ENCODE data around the gene CREB5. TPM values are rescaled to one million over a fixed set of nuclear protein-coding genes. Genes with fewer than 3 reads are reported as not detected.

The CREB5 gene
- total and polyA plus RNA-seq, 2 donors (not counting 3 experiments of a cell fraction or from before 2014, with no cell fraction given): 19.6 to 28.4 TPM

GRCh38 chr7:28544453-28545117 lies 132.3 kb downstream of the CREB5 start:
- no peak for TF ChIP-seq POLR2A (IDR thresholded peaks at IDR 0.05; ENCODE audit: low read depth, low read length)
- no peak for TF ChIP-seq FOS (IDR thresholded peaks at IDR 0.05; ENCODE audit: borderline replicate concordance, insufficient read depth, low read length)
- H3K79me2 ChIP-seq (ENCODE audit: control insufficient read depth, insufficient read depth, low read length): no peaks in the 10 kb centered on the region
- FAIRE-seq (no peak), DNase-seq (ENCODE audit: low read depth, low spot score) (no peak)
- no peaks in the 10 kb centered on the region for H3K9me3 ChIP-seq (replicated peaks; ENCODE audit: control insufficient read depth, insufficient read depth, low read length)
- H3K36me3 ChIP-seq (ENCODE audit: control insufficient read depth in 2 of 2, extremely low read depth in 1 of 2, insufficient read depth in 2 of 2, low read length in 2 of 2): no peaks in the 10 kb centered on the region
- H3K9me1 ChIP-seq (replicated peaks; ENCODE audit: control insufficient read depth, extremely low read depth, insufficient read depth, low read length): no peaks in the 10 kb centered on the region
- H2AFZ ChIP-seq (ENCODE audit: low read depth, low read length): no peak overlapping the region
- H3K27ac ChIP-seq (ENCODE audit: insufficient read depth, low read depth, low read length): no peak overlapping the region
- dilution Hi-C loops (cut with MboI; ENCODE audit: extremely low pct_ligation_motif_present, low sequenced_read_pairs) (no loop called here), intact Hi-C loops (cut with micrococcal nuclease) (loop anchor here (2.0 kb wide), 1 partner anchor 64 kb away; no protein-coding TSS in a partner anchor)
- H3K9ac ChIP-seq (replicated peaks; ENCODE audit: extremely low read depth, insufficient read depth, low read length): no peak overlapping the region
- no peaks in the 10 kb centered on the region for H4K20me1 ChIP-seq (replicated peaks; ENCODE audit: control insufficient read depth, extremely low read depth, insufficient read depth, low read length)
- POLR2A ChIA-PET: no interaction called here
- H3K27me3 ChIP-seq (ENCODE audit: control insufficient read depth in 2 of 2, insufficient read depth in 2 of 2, low read length in 2 of 2): peaks cover 8 to 11% of the 10 kb centered on the region in 2 experiments
- no TSS peak for BruUV-seq (replicated peaks)
- CTCF ChIA-PET: no interaction called here
- no peaks in the 10 kb centered on the region for H3K4me1 ChIP-seq (ENCODE audit: control insufficient read depth, extremely low read depth, insufficient read depth, low read length)
- H3K4me3 ChIP-seq (replicated peaks in 1 of 3; ENCODE audit: insufficient read depth in 1 of 3, low read depth in 1 of 3, low read length in 3 of 3): no peak overlapping the region
- H3K4me2 ChIP-seq (ENCODE audit: insufficient read depth, low read length): no peak overlapping the region

- Histone ChIP-seq H3K79me2 (ENCODE audit: control insufficient read depth, insufficient read depth, low read length) (no peaks in the 10 kb centered on the region), H3K27me3 (ENCODE audit: control insufficient read depth in 2 of 2, insufficient read depth in 2 of 2, low read length in 2 of 2) (peaks cover 15 to 17% of the 10 kb centered on the region in 2 experiments), H3K4me1 (ENCODE audit: control insufficient read depth, extremely low read depth, insufficient read depth, low read length) (no peaks in the 10 kb centered on the region), H3K9me1 (replicated peaks; ENCODE audit: control insufficient read depth, extremely low read depth, insufficient read depth, low read length) (no peaks in the 10 kb centered on the region), H4K20me1 (replicated peaks; ENCODE audit: control insufficient read depth, extremely low read depth, insufficient read depth, low read length) (no peaks in the 10 kb centered on the region), H3K27ac (ENCODE audit: insufficient read depth, low read depth, low read length) (no peak overlapping the region), H3K9ac (replicated peaks; ENCODE audit: extremely low read depth, insufficient read depth, low read length) (no peak overlapping the region), H3K4me3 (replicated peaks in 1 of 3; ENCODE audit: insufficient read depth in 1 of 3, low read depth in 1 of 3, low read length in 3 of 3) (no peak overlapping the region), H3K4me2 (ENCODE audit: insufficient read depth, low read length) (no peak overlapping the region), H3K36me3 (ENCODE audit: control insufficient read depth in 2 of 2, extremely low read depth in 1 of 2, insufficient read depth in 2 of 2, low read length in 2 of 2) (no peaks in the 10 kb centered on the region), H2AFZ (ENCODE audit: low read depth, low read length) (no peak overlapping the region), H3K9me3 (replicated peaks; ENCODE audit: control insufficient read depth, insufficient read depth, low read length) (no peaks in the 10 kb centered on the region)
- no peak for TF ChIP-seq MAX (IDR thresholded peaks at IDR 0.05; ENCODE audit: insufficient read depth, insufficient read length)
- no peak for TF ChIP-seq GATA2 (IDR thresholded peaks at IDR 0.05; ENCODE audit: insufficient read depth, insufficient read length, low read depth, low read length)
- TF ChIP-seq CTCF (IDR thresholded peaks at IDR 0.05; ENCODE audit: extremely low read depth in 1 of 2, insufficient read depth in 1 of 2, low read depth in 1 of 2, low read length in 2 of 2): no peak
- no peak for DNase-seq (ENCODE audit: low read depth, low spot score)
- FAIRE-seq: no peak
- ChIA-PET CTCF (no interaction called here), POLR2A (no interaction called here)
- dilution Hi-C loops (cut with MboI; ENCODE audit: extremely low pct_ligation_motif_present, low sequenced_read_pairs): no loop called here
- intact Hi-C loops (cut with micrococcal nuclease): no loop called here
- BruUV-seq (replicated peaks): no TSS peak
Measured at GRCh38 chr7:28546067-28546466, 133.7 kb downstream of the CREB5 start.

Measured in endothelial cell of umbilical vein (primary cell).